ENCODE results near the gene RNF7. TPM values are rescaled to one million over a fixed set of nuclear protein-coding genes. Genes with fewer than 3 reads are reported as not detected.

Gene RNF7
- total and polyA plus RNA-seq, 2 of the 8 experiments (the other 6 are each of a cell fraction or from before 2014, with no cell fraction given) = 78.4 to 113 TPM

DNA sequence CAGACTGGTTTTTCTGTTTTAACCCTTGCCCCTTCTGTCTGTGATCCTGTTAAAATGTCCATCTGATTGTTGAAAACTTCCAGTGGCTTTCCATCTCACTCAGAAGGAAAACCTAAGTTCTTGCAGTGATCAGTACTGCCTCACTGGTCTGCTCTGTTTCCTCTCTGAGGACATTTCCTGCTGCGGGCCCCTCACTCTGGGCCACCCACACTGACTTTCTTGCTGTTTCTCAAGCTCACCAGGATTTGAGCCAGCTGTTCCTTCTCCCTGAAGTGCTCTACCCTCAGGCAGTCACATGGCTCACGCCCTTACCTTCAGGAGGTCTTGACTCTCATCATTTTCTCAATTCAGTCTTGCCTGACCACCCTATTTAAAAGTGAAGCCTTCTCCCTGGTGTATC, 26.9 kb downstream of the RNF7 start (continued):
- TF ChIP-seq, protein P1, sequence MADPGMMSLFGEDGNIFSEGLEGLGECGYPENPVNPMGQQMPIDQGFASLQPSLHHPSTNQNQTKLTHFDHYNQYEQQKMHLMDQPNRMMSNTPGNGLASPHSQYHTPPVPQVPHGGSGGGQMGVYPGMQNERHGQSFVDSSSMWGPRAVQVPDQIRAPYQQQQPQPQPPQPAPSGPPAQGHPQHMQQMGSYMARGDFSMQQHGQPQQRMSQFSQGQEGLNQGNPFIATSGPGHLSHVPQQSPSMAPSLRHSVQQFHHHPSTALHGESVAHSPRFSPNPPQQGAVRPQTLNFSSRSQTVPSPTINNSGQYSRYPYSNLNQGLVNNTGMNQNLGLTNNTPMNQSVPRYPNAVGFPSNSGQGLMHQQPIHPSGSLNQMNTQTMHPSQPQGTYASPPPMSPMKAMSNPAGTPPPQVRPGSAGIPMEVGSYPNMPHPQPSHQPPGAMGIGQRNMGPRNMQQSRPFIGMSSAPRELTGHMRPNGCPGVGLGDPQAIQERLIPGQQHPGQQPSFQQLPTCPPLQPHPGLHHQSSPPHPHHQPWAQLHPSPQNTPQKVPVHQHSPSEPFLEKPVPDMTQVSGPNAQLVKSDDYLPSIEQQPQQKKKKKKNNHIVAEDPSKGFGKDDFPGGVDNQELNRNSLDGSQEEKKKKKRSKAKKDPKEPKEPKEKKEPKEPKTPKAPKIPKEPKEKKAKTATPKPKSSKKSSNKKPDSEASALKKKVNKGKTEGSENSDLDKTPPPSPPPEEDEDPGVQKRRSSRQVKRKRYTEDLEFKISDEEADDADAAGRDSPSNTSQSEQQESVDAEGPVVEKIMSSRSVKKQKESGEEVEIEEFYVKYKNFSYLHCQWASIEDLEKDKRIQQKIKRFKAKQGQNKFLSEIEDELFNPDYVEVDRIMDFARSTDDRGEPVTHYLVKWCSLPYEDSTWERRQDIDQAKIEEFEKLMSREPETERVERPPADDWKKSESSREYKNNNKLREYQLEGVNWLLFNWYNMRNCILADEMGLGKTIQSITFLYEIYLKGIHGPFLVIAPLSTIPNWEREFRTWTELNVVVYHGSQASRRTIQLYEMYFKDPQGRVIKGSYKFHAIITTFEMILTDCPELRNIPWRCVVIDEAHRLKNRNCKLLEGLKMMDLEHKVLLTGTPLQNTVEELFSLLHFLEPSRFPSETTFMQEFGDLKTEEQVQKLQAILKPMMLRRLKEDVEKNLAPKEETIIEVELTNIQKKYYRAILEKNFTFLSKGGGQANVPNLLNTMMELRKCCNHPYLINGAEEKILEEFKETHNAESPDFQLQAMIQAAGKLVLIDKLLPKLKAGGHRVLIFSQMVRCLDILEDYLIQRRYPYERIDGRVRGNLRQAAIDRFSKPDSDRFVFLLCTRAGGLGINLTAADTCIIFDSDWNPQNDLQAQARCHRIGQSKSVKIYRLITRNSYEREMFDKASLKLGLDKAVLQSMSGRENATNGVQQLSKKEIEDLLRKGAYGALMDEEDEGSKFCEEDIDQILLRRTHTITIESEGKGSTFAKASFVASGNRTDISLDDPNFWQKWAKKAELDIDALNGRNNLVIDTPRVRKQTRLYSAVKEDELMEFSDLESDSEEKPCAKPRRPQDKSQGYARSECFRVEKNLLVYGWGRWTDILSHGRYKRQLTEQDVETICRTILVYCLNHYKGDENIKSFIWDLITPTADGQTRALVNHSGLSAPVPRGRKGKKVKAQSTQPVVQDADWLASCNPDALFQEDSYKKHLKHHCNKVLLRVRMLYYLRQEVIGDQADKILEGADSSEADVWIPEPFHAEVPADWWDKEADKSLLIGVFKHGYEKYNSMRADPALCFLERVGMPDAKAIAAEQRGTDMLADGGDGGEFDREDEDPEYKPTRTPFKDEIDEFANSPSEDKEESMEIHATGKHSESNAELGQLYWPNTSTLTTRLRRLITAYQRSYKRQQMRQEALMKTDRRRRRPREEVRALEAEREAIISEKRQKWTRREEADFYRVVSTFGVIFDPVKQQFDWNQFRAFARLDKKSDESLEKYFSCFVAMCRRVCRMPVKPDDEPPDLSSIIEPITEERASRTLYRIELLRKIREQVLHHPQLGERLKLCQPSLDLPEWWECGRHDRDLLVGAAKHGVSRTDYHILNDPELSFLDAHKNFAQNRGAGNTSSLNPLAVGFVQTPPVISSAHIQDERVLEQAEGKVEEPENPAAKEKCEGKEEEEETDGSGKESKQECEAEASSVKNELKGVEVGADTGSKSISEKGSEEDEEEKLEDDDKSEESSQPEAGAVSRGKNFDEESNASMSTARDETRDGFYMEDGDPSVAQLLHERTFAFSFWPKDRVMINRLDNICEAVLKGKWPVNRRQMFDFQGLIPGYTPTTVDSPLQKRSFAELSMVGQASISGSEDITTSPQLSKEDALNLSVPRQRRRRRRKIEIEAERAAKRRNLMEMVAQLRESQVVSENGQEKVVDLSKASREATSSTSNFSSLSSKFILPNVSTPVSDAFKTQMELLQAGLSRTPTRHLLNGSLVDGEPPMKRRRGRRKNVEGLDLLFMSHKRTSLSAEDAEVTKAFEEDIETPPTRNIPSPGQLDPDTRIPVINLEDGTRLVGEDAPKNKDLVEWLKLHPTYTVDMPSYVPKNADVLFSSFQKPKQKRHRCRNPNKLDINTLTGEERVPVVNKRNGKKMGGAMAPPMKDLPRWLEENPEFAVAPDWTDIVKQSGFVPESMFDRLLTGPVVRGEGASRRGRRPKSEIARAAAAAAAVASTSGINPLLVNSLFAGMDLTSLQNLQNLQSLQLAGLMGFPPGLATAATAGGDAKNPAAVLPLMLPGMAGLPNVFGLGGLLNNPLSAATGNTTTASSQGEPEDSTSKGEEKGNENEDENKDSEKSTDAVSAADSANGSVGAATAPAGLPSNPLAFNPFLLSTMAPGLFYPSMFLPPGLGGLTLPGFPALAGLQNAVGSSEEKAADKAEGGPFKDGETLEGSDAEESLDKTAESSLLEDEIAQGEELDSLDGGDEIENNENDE (IDR thresholded peaks at IDR 0.05; ENCODE audit: insufficient replicate concordance, low read length) = no peak
- TF ChIP-seq CHD2 (IDR thresholded peaks at IDR 0.05; ENCODE audit: low read length) (no peak), CBX5 (IDR thresholded peaks at IDR 0.05; ENCODE audit: low read depth, low read length) (no peak)
- TF ChIP-seq, protein P2, sequence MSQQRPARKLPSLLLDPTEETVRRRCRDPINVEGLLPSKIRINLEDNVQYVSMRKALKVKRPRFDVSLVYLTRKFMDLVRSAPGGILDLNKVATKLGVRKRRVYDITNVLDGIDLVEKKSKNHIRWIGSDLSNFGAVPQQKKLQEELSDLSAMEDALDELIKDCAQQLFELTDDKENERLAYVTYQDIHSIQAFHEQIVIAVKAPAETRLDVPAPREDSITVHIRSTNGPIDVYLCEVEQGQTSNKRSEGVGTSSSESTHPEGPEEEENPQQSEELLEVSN (IDR thresholded peaks at IDR 0.05) = no peak
